Activated T-cell treated with anti-CD3 and anti-CD28 coated beads, Interleukin-2, amount 50 U/mL, for 72 hours (primary cell): ENCODE measurements around the gene NPC1. TPM values are rescaled to one million over a fixed set of nuclear protein-coding genes. Genes with fewer than 3 reads are reported as not detected.

Experiments
- ATAC-seq, 2 donors: fragments of 150-1000 bp; cut with Tn5 transposase; replicated peaks in 1 of 2; 2 replicates each; pipeline ENCODE4 v1.10.0; 2021; ENCODE audit warnings: moderate library complexity in 2 of 2, mild to moderate bottlenecking in 1 of 2
- DNase-seq, 2 donors: peaks; one replicate each; pipeline ENCODE4 v3.0.0; 2021 to 2022; ENCODE audit warnings: mixed read lengths in 1 of 2
- H3K27ac Mint-ChIP-seq: one replicate; pipeline ENCODE4 v1.8.0; 2022; ENCODE audit warnings: mild to moderate bottlenecking, moderate library complexity, mixed read lengths
- H3K27me3 Mint-ChIP-seq: one replicate; pipeline ENCODE4 v1.8.0; 2022; ENCODE audit warnings: low read depth, mixed read lengths
- H3K36me3 Mint-ChIP-seq, 2 donors: one replicate each; pipeline ENCODE4 v1.8.0; 2022; ENCODE audit warnings: mixed read lengths in 2 of 2, mild to moderate bottlenecking in 1 of 2; ENCODE audit not compliant: insufficient read depth in 2 of 2
- H3K4me1 Mint-ChIP-seq: one replicate; pipeline ENCODE4 v1.8.0; 2022; ENCODE audit warnings: low read depth, mixed read lengths
- H3K4me3 Mint-ChIP-seq, 2 donors: one replicate each; pipeline ENCODE4 v1.8.0; 2022; ENCODE audit warnings: mild to moderate bottlenecking in 2 of 2, mixed read lengths in 2 of 2, moderate library complexity in 2 of 2
- H3K9me3 Mint-ChIP-seq, 2 donors: one replicate each; pipeline ENCODE4 v1.8.0; 2022; ENCODE audit warnings: mixed read lengths in 2 of 2
- total RNA-seq, 2 donors: library from RNA; stranded (reverse); gene quantifications; one replicate each; pipeline ENCODE4 v1.2.3, GENCODE V29; 2022

NPC1 gene
- total RNA-seq, 2 donors from 2014 or later: 29.3 to 32.4 TPM

DNA sequence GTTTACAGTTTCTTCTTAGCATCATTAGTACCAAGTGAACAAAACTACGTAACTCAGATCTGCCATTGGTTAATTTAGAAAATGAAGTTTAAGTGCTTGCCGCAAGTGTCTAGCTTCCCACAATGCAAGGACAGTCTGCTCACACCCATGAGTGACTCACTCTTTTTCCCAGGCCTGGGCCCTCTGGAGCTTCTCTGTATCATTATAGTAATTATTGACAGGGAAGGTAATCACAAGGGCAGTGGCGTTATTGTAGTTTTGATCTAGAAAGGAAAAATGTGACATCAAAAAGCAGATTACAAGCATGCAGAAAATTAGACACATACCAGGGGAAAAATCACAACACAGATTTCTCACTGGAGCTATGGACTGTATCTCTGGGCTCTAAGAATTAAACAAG, 38.5 kb downstream of the NPC1 start:
- H3K27me3 Mint-ChIP-seq: no peaks in the 10 kb centered on the region
- no peaks in the 10 kb centered on the region for H3K9me3 Mint-ChIP-seq
- H3K4me1 Mint-ChIP-seq: no peaks in the 10 kb centered on the region
- peaks cover 9 to 11% of the 10 kb centered on the region in 2 donors for H3K36me3 Mint-ChIP-seq
- ATAC-seq (no peak), DNase-seq (no peak)
- no peak overlapping the region for H3K27ac Mint-ChIP-seq
- no peak overlapping the region for H3K4me3 Mint-ChIP-seq

GRCh38 chr18:23547306-23547705, 39.0 kb downstream of the NPC1 start:
- Mint-ChIP-seq H3K9me3 (no peaks in the 10 kb centered on the region), H3K4me3 (no peak overlapping the region), H3K36me3 (peaks cover 5 to 10% of the 10 kb centered on the region in 2 donors), H3K27ac (no peak overlapping the region), H3K4me1 (no peaks in the 10 kb centered on the region), H3K27me3 (no peaks in the 10 kb centered on the region)
- no peak for ATAC-seq
- DNase-seq: no peak

DNA sequence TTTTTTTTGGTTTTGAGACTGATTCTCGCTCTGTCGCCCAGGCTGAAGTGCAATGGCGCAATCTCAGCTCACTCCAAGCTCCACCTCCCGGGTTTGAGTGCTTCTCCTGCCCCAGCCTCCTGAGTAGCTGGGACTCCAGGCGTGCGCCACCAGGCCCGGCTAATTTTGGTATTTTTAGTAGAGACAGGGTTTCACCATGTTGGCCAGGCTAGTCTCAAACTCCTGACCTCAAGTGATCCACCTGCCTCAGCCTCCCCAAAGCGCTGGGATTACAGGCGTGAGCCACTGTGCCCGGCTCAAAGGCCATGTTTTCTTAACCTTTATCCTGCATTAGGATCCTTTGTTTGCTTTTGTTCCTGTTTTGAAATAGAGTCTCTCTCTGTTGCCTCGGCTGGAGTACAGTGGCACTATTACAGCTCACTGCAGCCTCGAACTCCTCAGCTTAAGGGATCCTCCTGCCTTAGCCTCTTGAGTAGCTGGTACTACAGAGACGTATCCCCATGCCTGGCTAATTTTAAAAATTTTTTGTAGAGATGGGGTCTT, 41.0 kb downstream of the NPC1 start:
- DNase-seq: no peak
- Mint-ChIP-seq H3K9me3 (no peaks in the 10 kb centered on the region), H3K4me3 (no peak overlapping the region)

DNA sequence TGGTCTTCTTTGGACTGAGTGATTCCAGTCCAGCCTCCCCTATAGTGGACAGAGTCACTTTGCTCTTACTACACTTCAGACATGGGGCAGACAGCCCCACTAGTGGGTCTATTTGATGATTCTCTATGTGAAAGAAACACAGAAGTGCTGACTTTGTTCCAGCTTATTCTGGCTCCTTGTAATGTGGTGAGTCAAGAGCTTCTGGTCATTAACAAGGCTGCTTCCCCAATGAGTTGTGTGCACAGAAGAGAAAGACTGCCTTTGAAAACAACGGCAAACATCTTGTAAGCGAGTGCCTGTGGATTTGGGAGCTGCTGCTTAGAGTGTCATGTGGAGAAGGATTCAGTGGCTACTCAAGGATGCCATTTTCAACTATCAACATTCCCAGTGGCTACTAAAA, 43.8 kb downstream of the NPC1 start:
- H3K4me1 Mint-ChIP-seq: peaks cover 24% of the 10 kb centered on the region
- ATAC-seq (no peak), DNase-seq (no peak)
- H3K9me3 Mint-ChIP-seq: no peaks in the 10 kb centered on the region
- H3K27me3 Mint-ChIP-seq: no peaks in the 10 kb centered on the region
- peaks cover 9 to 13% of the 10 kb centered on the region in 2 donors for H3K36me3 Mint-ChIP-seq
- H3K4me3 Mint-ChIP-seq: no peak overlapping the region
- no peak overlapping the region for H3K27ac Mint-ChIP-seq

More for the DNA sequence above, 41.0 kb downstream of the NPC1 start:
- no peak for ATAC-seq
- Mint-ChIP-seq H3K27me3 (no peaks in the 10 kb centered on the region), H3K4me1 (peaks cover 16% of the 10 kb centered on the region), H3K36me3 (peaks cover 4 to 5% of the 10 kb centered on the region in 2 donors), H3K27ac (no peak overlapping the region)

DNA sequence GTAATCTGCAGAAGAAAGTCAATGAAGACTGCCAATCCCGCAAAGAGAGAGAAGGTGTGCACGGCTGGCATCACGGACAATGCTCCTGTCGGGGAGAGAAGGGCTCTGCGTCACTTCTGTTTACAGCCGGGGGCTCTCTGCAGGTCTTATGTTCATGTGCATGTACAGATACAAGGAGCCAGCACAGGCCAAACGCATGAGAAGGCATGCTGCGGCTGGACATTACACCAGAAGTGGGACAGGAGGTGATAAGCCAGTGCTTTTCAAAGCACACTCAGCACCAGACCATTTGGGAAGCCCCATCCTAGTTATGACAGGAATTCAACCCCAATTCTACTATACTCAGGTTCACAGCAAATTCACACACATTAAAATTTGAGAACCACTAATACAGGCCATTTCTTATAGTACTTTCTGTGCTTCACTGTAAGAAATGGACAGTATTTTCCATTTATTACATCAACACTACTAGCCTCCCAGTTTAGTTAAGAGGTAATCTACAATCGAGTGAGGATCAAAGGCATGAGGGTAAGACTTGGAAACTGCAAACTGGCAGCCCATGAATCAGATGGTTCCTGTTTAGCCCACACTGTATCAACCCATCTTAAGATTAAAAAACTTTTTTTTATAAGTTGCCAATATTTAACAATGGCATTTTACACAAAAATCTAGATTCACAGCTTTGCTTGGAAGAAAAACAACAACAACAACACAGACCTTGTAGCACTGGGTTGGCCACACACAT, 44.8 kb downstream of the NPC1 start:
- peaks cover 24% of the 10 kb centered on the region for H3K4me1 Mint-ChIP-seq
- peaks cover 9 to 16% of the 10 kb centered on the region in 2 donors for H3K36me3 Mint-ChIP-seq
- no peaks in the 10 kb centered on the region for H3K9me3 Mint-ChIP-seq
- ATAC-seq: peak; percentile 11 to 33
- peak overlapping the region; percentile 51 to 58 for H3K4me3 Mint-ChIP-seq
- no peak for DNase-seq
- H3K27me3 Mint-ChIP-seq: no peaks in the 10 kb centered on the region
- H3K27ac Mint-ChIP-seq: peak overlapping the region; percentile 89

DNA sequence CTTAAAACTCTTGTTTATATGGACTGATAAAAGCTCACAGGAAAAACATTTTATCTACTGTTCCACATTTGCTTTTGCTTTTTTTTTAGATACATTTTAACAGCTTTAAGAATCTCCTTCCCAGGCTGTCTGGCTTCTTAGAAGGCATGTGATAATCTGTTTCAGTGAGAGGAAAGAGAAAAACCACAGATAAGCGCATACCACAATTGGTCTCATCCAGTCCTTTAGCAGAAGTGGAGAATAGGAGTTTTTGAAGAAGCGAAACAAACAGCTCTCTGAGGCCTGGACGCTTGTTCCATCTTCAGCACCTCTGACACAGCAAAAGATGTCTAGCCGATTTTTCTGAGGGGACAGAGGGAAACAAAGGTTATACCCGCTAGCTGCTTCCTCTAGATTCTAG, 45.4 kb downstream of the NPC1 start:
- Mint-ChIP-seq H3K27me3 (no peaks in the 10 kb centered on the region), H3K4me3 (peak overlapping the region; percentile 51 to 58), H3K27ac (peak overlapping the region; percentile 89), H3K4me1 (peaks cover 24% of the 10 kb centered on the region), H3K9me3 (no peaks in the 10 kb centered on the region), H3K36me3 (peaks cover 10 to 16% of the 10 kb centered on the region in 2 donors)
- DNase-seq (no peak), ATAC-seq (peak; percentile 61 to 66)

- H3K27me3 Mint-ChIP-seq: no peaks in the 10 kb centered on the region
- peaks cover 15 to 19% of the 10 kb centered on the region in 2 donors for H3K36me3 Mint-ChIP-seq
- DNase-seq (no peak), ATAC-seq (peak in 1 of 2 donors; percentile 43)
- H3K4me1 Mint-ChIP-seq: peaks cover 24% of the 10 kb centered on the region
- peak overlapping the region; percentile 38 to 51 for H3K4me3 Mint-ChIP-seq
- no peaks in the 10 kb centered on the region for H3K9me3 Mint-ChIP-seq
- H3K27ac Mint-ChIP-seq: peak overlapping the region; percentile 63
These were observed 46.3 kb downstream of the NPC1 start for GRCh38 chr18:23539911-23540525.

DNA sequence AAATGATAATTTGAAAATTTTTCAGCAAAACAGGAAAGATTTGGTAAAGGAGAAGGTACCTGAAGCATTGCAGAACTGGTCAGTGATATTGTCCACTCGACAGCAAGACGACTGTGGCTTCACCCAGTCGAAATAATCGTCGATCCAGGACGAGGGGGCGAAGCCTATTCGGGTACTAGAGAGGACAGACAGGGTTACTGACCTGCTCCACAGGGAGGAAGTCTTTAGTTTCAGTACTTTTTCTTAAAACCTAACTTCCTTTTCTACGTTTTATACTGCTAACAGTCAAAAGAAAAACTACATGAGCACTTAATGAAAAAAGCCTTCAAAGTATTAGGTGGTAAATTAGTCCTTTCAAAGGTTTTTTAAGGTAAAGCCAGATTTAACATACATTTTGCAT, 47.0 kb downstream of the NPC1 start:
- Mint-ChIP-seq H3K9me3 (no peaks in the 10 kb centered on the region), H3K4me3 (no peak overlapping the region), H3K27me3 (no peaks in the 10 kb centered on the region), H3K36me3 (peaks cover 15 to 19% of the 10 kb centered on the region in 2 donors), H3K27ac (peak overlapping the region; percentile 17), H3K4me1 (peaks cover 24% of the 10 kb centered on the region)
- DNase-seq (no peak), ATAC-seq (no peak)

GRCh38 chr18:23538870-23539269, 47.4 kb downstream of the NPC1 start:
- Mint-ChIP-seq H3K27ac (peak overlapping the region; percentile 17), H3K27me3 (no peaks in the 10 kb centered on the region), H3K36me3 (peaks cover 12 to 19% of the 10 kb centered on the region in 2 donors), H3K4me3 (no peak overlapping the region), H3K4me1 (peaks cover 24% of the 10 kb centered on the region), H3K9me3 (no peaks in the 10 kb centered on the region)
- DNase-seq (no peak), ATAC-seq (no peak)

DNA sequence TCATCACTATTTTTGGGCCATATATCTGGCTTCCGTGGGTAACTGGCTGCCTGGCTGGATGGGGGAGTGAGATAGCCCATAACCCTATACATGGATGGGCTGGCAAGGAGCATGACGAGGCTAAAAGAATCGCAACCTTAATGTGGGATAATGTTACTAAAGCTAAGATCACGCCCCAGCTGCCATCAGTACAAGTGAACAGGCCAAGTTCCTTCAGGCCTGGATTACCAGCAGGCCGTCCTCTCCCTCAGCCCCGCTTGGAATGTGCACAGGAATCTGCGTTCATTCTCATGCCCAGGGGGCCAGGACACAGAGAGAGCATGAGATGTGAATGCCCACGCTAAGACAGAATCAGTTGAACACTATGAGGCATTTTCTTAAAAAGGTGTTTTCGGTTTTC, 48.3 kb downstream of the NPC1 start:
- Mint-ChIP-seq H3K27ac (no peak overlapping the region), H3K4me3 (no peak overlapping the region), H3K9me3 (no peaks in the 10 kb centered on the region), H3K4me1 (peaks cover 24% of the 10 kb centered on the region), H3K36me3 (peaks cover 10 to 21% of the 10 kb centered on the region in 2 donors), H3K27me3 (no peaks in the 10 kb centered on the region)
- DNase-seq (no peak), ATAC-seq (no peak)

GRCh38 chr18:23537274-23537673, 49.0 kb downstream of the NPC1 start:
- no peak overlapping the region for H3K4me3 Mint-ChIP-seq
- DNase-seq (no peak), ATAC-seq (no peak)
- peak overlapping the region; percentile 38 for H3K27ac Mint-ChIP-seq
- H3K9me3 Mint-ChIP-seq: no peaks in the 10 kb centered on the region
- no peaks in the 10 kb centered on the region for H3K27me3 Mint-ChIP-seq
- H3K4me1 Mint-ChIP-seq: peaks cover 24% of the 10 kb centered on the region
- peaks cover 10 to 21% of the 10 kb centered on the region in 2 donors for H3K36me3 Mint-ChIP-seq

- no peak for DNase-seq
- Mint-ChIP-seq H3K27ac (peak overlapping the region; percentile 70), H3K27me3 (no peaks in the 10 kb centered on the region), H3K4me3 (no peak overlapping the region), H3K4me1 (peaks cover 17% of the 10 kb centered on the region), H3K9me3 (no peaks in the 10 kb centered on the region), H3K36me3 (peaks cover 10 to 24% of the 10 kb centered on the region in 2 donors)
- ATAC-seq: no peak
These were observed 50.1 kb downstream of the NPC1 start for GRCh38 chr18:23536204-23536603.

DNA sequence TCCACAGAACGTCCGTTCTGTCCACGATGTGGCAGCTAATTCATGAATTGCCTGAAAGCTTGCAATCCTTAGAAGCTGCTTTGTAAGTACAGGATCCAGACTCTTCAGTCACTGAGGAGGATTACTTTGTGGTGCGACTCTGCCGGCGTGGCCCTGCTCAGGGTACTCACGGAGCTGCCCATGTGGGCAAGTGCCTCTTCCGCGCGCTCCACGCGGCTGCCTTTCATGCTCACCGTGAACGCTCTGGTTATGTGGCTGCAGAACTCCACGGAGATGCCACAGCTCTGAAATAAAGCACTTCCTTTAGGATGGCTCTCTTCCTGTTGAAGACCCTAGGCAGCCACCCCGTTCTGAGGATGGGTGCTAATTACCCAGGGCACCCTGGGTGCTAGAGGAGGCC, 52.0 kb downstream of the NPC1 start:
- H3K4me1 Mint-ChIP-seq: peaks cover 7% of the 10 kb centered on the region
- no peak overlapping the region for H3K27ac Mint-ChIP-seq
- DNase-seq: no peak
- H3K36me3 Mint-ChIP-seq: peaks cover 10 to 26% of the 10 kb centered on the region in 2 donors
- ATAC-seq: no peak
- H3K27me3 Mint-ChIP-seq: no peaks in the 10 kb centered on the region
- no peak overlapping the region for H3K4me3 Mint-ChIP-seq
- no peaks in the 10 kb centered on the region for H3K9me3 Mint-ChIP-seq
